MM.1S (cell line): ENCODE results near the gene SLC29A3.

Experiments used
- CTCF ChIP-seq: fragments of 300-600 bp; sonication (generic); IDR thresholded peaks from 2 replicates; pipeline ENCODE4 v1.5.1; 2016; ENCODE audit warnings: antibody characterized with exemption, low read length, mixed read lengths
- EZH2phosphoT487 ChIP-seq: fragments of 300-600 bp; sonication (generic); IDR thresholded peaks from 2 replicates; pipeline ENCODE4 v1.6.1; 2018; ENCODE audit warnings: antibody characterized with exemption, low read length

GRCh38 chr10:71333129-71333887 is 14.2 kb downstream of the SLC29A3 start:
- TF ChIP-seq CTCF: no peak
- no peak for TF ChIP-seq EZH2phosphoT487
